Posterior cingulate gyrus (tissue), 11 donors: ENCODE measurements around the gene NR5A2.
A peak's percentile ranks its signal among the peaks of the same experiment; 100 is the strongest.

Source experiments
- DNase-seq, 10 donors: peaks; one replicate each; pipeline versions ENCODE4 v3.0.0 to v3.0.0-alpha.2; 2020 to 2021; ENCODE audit warnings: mixed read lengths in 3 of 10
- intact Hi-C: fragments of 100-400 bp; cut with DNase I; formaldehyde crosslinking; loops from one replicate; pipeline ENCODE4 v1.15.1; 2023

NR5A2 gene

GRCh38 chr1:200118779-200119505 lies 91.4 kb downstream of the NR5A2 start:
- DNase-seq, result no peak
- intact Hi-C loops, result no loop called here

- intact Hi-C loops, result no loop called here
- no peak for DNase-seq
Measured at GRCh38 chr1:200121421-200121820, 93.9 kb downstream of the NR5A2 start.

GRCh38 chr1:200124309-200124708 lies 96.8 kb downstream of the NR5A2 start:
- intact Hi-C loops, result no loop called here

GRCh38 chr1:200128081-200128480 lies 100.6 kb downstream of the NR5A2 start:
- intact Hi-C loops, result no loop called here
- DNase-seq, result no peak

More at GRCh38 chr1:200124309-200124708, 96.8 kb downstream of the NR5A2 start:
- no peak for DNase-seq

- no peak for DNase-seq
- intact Hi-C loops, result no loop called here
Measured at GRCh38 chr1:200128944-200129879, 101.7 kb downstream of the NR5A2 start.

- intact Hi-C loops, result loop anchor here (10.0 kb wide), 1 partner anchor 364 kb away; no protein-coding TSS in a partner anchor
Measured at GRCh38 chr1:200130552-200130951, 103.0 kb downstream of the NR5A2 start.

GRCh38 chr1:200131551-200132125 lies 104.1 kb downstream of the NR5A2 start:
- no peak for DNase-seq
- intact Hi-C loops, result loop anchor here (10.0 kb wide), 1 partner anchor 363 kb away; no protein-coding TSS in a partner anchor

More at GRCh38 chr1:200130552-200130951, 103.0 kb downstream of the NR5A2 start:
- DNase-seq, result no peak

GRCh38 chr1:200133123-200133522 lies 105.6 kb downstream of the NR5A2 start:
- DNase-seq, result no peak
- intact Hi-C loops, result loop anchor here (10.0 kb wide), 1 partner anchor 362 kb away; no protein-coding TSS in a partner anchor

- no peak for DNase-seq
- intact Hi-C loops, result loop anchor here (10.0 kb wide), 1 partner anchor 361 kb away; no protein-coding TSS in a partner anchor
Measured at GRCh38 chr1:200134116-200134515, 106.6 kb downstream of the NR5A2 start.

GRCh38 chr1:200136384-200136783 lies 108.9 kb downstream of the NR5A2 start:
- no peak for DNase-seq
- intact Hi-C loops, result loop anchor here (10.0 kb wide), 1 partner anchor 358 kb away; no protein-coding TSS in a partner anchor

GRCh38 chr1:200139661-200140250 lies 112.2 kb downstream of the NR5A2 start:
- intact Hi-C loops, result loop anchor here (10.0 kb wide), 1 partner anchor 355 kb away; no protein-coding TSS in a partner anchor
- DNase-seq, result no peak

- no peak for DNase-seq
- intact Hi-C loops, result no loop called here
Measured at GRCh38 chr1:200143347-200143746, 115.8 kb downstream of the NR5A2 start.

GRCh38 chr1:200146100-200146499 lies 118.6 kb downstream of the NR5A2 start:
- intact Hi-C loops, result no loop called here
- no peak for DNase-seq

GRCh38 chr1:200147094-200147493 lies 119.6 kb downstream of the NR5A2 start:
- intact Hi-C loops, result no loop called here

GRCh38 chr1:200147742-200148141 lies 120.2 kb downstream of the NR5A2 start:
- peak in 2 of 10 donors; percentile 73 to 79 for DNase-seq
- intact Hi-C loops, result no loop called here

More at GRCh38 chr1:200147094-200147493, 119.6 kb downstream of the NR5A2 start:
- no peak for DNase-seq

GRCh38 chr1:200150006-200150405 lies 122.5 kb downstream of the NR5A2 start:
- DNase-seq, result no peak
- intact Hi-C loops, result no loop called here

- intact Hi-C loops, result no loop called here
- no peak for DNase-seq
Measured at GRCh38 chr1:200150721-200151120, 123.2 kb downstream of the NR5A2 start.

- intact Hi-C loops, result no loop called here
- DNase-seq, result no peak
Measured at GRCh38 chr1:200152336-200152735, 124.8 kb downstream of the NR5A2 start.

- intact Hi-C loops, result no loop called here
Measured at GRCh38 chr1:200153277-200154055, 126.0 kb downstream of the NR5A2 start.

More at GRCh38 chr1:200153277-200154055, 126.0 kb downstream of the NR5A2 start:
- DNase-seq, result no peak
